Mesothelial cell of epicardium (in vitro differentiated cells): ENCODE results near the gene UBN1. TPM values are rescaled to one million over a fixed set of nuclear protein-coding genes. Genes with fewer than 3 reads are reported as not detected.

ENCODE experiments used
- DNase-seq, 2 experiments: peaks; one replicate each; pipeline ENCODE4 v3.0.0; 2021; ENCODE audit warnings: low spot score in 2 of 2; ENCODE audit not compliant: unreplicated experiment in 2 of 2
- H3K27ac Mint-ChIP-seq: 2 replicates; pipeline ENCODE4 v1.8.0; 2021; ENCODE audit warnings: mixed read lengths
- H3K27me3 Mint-ChIP-seq: 2 replicates; pipeline ENCODE4 v1.8.0; 2021; ENCODE audit warnings: low read depth, mixed read lengths
- H3K36me3 Mint-ChIP-seq: 2 replicates; pipeline ENCODE4 v1.8.0; 2021; ENCODE audit warnings: mixed read lengths
- H3K4me1 Mint-ChIP-seq: 2 replicates; pipeline ENCODE4 v1.8.0; 2021; ENCODE audit warnings: mixed read lengths
- H3K4me3 Mint-ChIP-seq: 2 replicates; pipeline ENCODE4 v1.8.0; 2021; ENCODE audit warnings: mild to moderate bottlenecking, moderate library complexity, mixed read lengths
- H3K9me3 Mint-ChIP-seq: 2 replicates; pipeline ENCODE4 v1.8.0; 2021; ENCODE audit warnings: mixed read lengths
- CTCF ChIP-seq: fragments of 200-600 bp; sonication (generic); IDR thresholded peaks from one replicate; pipeline ENCODE4 v1.5.0; 2021; ENCODE audit warnings: antibody characterized with exemption; ENCODE audit not compliant: unreplicated experiment
- total RNA-seq: library from RNA; stranded (reverse); gene quantifications from 3 replicates; pipeline ENCODE4 v1.2.1, GENCODE V29; 2021

Gene UBN1, protein sequence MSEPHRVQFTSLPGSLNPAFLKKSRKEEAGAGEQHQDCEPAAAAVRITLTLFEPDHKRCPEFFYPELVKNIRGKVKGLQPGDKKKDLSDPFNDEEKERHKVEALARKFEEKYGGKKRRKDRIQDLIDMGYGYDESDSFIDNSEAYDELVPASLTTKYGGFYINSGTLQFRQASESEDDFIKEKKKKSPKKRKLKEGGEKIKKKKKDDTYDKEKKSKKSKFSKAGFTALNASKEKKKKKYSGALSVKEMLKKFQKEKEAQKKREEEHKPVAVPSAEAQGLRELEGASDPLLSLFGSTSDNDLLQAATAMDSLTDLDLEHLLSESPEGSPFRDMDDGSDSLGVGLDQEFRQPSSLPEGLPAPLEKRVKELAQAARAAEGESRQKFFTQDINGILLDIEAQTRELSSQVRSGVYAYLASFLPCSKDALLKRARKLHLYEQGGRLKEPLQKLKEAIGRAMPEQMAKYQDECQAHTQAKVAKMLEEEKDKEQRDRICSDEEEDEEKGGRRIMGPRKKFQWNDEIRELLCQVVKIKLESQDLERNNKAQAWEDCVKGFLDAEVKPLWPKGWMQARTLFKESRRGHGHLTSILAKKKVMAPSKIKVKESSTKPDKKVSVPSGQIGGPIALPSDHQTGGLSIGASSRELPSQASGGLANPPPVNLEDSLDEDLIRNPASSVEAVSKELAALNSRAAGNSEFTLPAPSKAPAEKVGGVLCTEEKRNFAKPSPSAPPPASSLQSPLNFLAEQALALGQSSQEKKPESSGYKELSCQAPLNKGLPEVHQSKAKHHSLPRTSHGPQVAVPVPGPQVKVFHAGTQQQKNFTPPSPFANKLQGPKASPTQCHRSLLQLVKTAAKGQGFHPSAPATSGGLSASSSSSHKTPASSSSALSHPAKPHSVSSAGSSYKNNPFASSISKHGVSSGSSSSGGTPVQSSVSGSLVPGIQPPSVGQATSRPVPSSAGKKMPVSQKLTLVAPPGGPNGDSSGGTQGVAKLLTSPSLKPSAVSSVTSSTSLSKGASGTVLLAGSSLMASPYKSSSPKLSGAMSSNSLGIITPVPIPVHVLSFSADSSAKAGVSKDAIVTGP (N-terminal part only)
- total RNA-seq: 37.2 to 40.5 TPM (median 39.7 TPM) in 3 replicates

DNA sequence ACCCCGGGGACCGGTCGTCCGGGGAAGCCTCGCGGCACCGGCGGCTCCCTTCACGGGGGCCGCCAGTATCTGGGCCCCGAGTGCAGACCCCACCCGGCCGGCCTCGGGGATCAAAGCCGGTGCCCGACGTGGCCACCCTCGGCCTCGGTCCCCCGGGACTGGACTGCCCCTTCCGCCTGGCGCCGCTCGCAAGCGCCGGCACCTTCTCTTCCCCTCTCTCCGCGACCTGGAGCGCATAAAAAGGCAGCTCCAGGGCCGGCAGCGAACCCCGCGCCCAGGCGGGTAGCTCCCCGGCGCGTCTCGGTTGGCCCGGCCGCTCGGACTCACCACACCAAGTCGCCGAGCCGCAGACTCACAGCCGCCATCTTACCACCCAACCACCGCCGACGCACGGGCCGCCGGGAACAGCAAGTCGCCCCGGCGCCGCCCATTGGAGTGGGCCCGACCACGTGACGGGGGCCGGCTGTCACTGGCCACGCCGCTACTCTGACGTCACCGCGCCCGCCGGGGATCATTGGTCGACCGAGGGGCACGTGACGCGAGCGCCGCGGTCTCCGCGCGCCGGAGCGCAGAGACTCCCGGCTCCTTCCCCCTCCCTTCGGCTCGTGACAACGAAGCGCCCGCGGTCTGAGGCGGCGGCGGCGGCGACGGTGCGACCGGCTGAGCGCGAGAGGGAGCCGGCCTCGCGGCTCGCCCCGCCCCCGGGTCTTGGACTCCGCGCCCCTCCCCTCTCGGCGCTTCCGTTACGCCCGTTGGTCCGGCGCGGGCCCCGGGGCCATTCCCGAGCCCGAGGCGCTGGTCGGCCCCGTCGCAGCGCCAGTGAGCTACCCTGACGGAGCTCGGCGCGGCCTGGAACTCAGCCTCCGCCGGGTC lies at the start of gene UBN1, which contains the start of gene GLYR1:
Gene UBN1, plus strand, starts transcription at position 581 of the 873 bp plus-strand sequence. CDS start 5,437 bp downstream, outside the sequence.
Gene GLYR1, minus strand, starts transcription at position 388 of the 873 bp plus-strand sequence. Its CDS starts 23 bp downstream, at position 365.
- Mint-ChIP-seq H3K9me3 (no peaks in the 10 kb centered on the region), H3K27me3 (no peaks in the 10 kb centered on the region), H3K4me1 (peaks cover 35% of the 10 kb centered on the region), H3K4me3 (peak within 1 kb of the TSS; percentile 85), H3K36me3 (peaks cover 8% of the 10 kb centered on the region), H3K27ac (peak within 1 kb of the TSS; percentile 94)
- TF ChIP-seq CTCF: no peak
- DNase-seq: peak; percentile 100

DNA sequence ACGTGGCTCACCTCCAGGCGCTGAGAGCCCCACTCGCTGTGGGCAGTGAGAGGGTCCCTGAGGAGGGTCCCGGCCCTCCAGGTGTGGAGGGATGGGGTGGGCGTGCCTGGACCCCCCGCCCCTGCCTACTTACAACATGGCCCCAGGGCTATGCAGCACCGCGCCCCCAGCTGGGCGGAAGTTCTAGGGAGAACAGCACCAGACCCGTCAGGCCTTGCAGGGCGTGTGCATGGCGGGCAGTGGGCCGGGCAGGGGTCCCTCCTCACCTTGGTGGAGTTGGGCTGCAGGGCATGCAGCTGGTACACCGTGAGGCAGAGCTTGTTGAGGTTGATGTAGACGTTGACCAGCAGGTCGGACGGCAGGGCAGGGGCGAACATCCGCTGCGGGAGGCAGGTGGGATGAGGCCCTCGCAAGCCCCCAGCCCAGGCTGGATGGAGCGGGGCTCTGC lies 49.5 kb upstream of the UBN1 start:
- no peak for TF ChIP-seq CTCF
- Mint-ChIP-seq H3K27ac (no peak overlapping the region), H3K4me1 (peaks cover 10% of the 10 kb centered on the region), H3K9me3 (no peaks in the 10 kb centered on the region), H3K27me3 (no peaks in the 10 kb centered on the region), H3K4me3 (no peak overlapping the region), H3K36me3 (peaks cover 6% of the 10 kb centered on the region)
- no peak for DNase-seq

GRCh38 chr16:4798456-4798855 lies 48.8 kb upstream of the UBN1 start:
- Mint-ChIP-seq H3K27ac (no peak overlapping the region), H3K4me3 (no peak overlapping the region), H3K9me3 (no peaks in the 10 kb centered on the region), H3K4me1 (peaks cover 16% of the 10 kb centered on the region), H3K36me3 (peaks cover 6% of the 10 kb centered on the region), H3K27me3 (no peaks in the 10 kb centered on the region)
- TF ChIP-seq CTCF: no peak
- no peak for DNase-seq

DNA sequence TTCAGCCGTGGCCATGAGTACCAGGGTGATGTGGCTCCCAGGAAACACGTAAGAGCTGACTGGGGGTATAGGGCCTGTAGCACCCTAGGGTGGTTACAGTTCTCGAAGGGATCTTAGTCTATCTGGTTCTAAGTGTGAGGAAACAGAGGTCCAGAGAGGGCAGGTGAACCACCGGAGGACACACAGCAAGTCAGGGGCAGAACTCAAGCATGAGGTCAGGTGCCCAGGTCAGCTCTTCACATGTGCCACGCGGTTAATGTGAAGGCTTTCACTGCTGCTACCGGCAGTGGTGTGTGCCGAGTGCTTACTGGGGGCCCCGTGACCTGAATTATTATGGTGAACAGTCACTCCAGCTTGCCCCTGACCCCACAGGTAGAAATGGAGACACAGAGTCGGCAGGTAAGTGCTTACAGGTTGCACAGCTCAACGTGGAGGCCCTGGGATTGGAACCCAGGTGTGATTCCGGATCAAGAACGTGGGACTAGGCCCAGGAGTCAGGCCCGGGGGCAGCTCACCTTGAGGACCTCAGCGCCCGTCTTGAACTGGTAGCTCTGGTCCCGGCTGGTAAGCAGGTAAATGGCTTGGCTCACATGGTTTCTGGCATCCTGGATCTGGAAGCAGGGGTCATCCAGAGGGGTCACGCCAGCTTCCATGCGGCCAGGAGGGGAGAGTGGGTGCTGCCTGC lies 48.0 kb upstream of the UBN1 start:
- H3K9me3 Mint-ChIP-seq: no peaks in the 10 kb centered on the region
- H3K36me3 Mint-ChIP-seq: peaks cover 6% of the 10 kb centered on the region
- no peaks in the 10 kb centered on the region for H3K27me3 Mint-ChIP-seq
- H3K27ac Mint-ChIP-seq: no peak overlapping the region
- DNase-seq: no peak
- peak overlapping the region; percentile 22 for H3K4me3 Mint-ChIP-seq
- peaks cover 24% of the 10 kb centered on the region for H3K4me1 Mint-ChIP-seq
- no peak for TF ChIP-seq CTCF
